RWPE2 (cell line): ENCODE results near the gene KLHDC7B.

Experiments used
- ATAC-seq: fragments of 200-7000 bp; cut with Tn5 transposase; 3 replicates; pipeline ENCODE4 v1.9.1; 2021; ENCODE audit warnings: low read depth
- DNase-seq: peaks from one replicate; pipeline ENCODE4 v3.0.0-alpha.2; 2020; ENCODE audit warnings: low spot score
- H3K27ac ChIP-seq: fragments of 450-650 bp; 2 replicates; pipeline ENCODE4 v1.5.1; 2017; ENCODE audit warnings: mild to moderate bottlenecking; ENCODE audit not compliant: poor library complexity, severe bottlenecking
- H3K27me3 ChIP-seq: fragments of 250-450 bp; sonication (Bioruptor Pico); 2 replicates; pipeline ENCODE4 v1.5.1; 2021; ENCODE audit warnings: mild to moderate bottlenecking, moderate library complexity; ENCODE audit not compliant: insufficient read depth, poor library complexity, severe bottlenecking
- H3K36me3 ChIP-seq: fragments of 250-450 bp; sonication (Bioruptor Pico); 2 replicates; pipeline ENCODE4 v1.5.1; 2020; ENCODE audit warnings: low read depth, mild to moderate bottlenecking, moderate library complexity
- H3K4me1 ChIP-seq: fragments of 250-450 bp; sonication (Bioruptor Pico); 2 replicates; pipeline ENCODE4 v1.5.1; 2021; ENCODE audit warnings: mild to moderate bottlenecking, moderate library complexity; ENCODE audit not compliant: insufficient read depth, poor library complexity, severe bottlenecking
- H3K4me3 ChIP-seq: fragments of 250-450 bp; sonication (Bioruptor Pico); 2 replicates; pipeline ENCODE4 v1.5.1; 2021; ENCODE audit warnings: mild to moderate bottlenecking, moderate library complexity; ENCODE audit not compliant: severe bottlenecking
- H3K9me3 ChIP-seq: fragments of 250-450 bp; sonication (Bioruptor Pico); 2 replicates; pipeline ENCODE4 v1.5.1; 2021; ENCODE audit warnings: mild to moderate bottlenecking, moderate library complexity; ENCODE audit not compliant: severe bottlenecking
- TF ChIP-seq, protein P1 (sequence below): fragments of 450-650 bp; IDR thresholded peaks from one replicate; pipeline ENCODE4 v1.5.1; 2017; ENCODE audit warnings: mild to moderate bottlenecking, moderate library complexity; ENCODE audit not compliant: poor library complexity, severe bottlenecking

Gene KLHDC7B

DNA sequence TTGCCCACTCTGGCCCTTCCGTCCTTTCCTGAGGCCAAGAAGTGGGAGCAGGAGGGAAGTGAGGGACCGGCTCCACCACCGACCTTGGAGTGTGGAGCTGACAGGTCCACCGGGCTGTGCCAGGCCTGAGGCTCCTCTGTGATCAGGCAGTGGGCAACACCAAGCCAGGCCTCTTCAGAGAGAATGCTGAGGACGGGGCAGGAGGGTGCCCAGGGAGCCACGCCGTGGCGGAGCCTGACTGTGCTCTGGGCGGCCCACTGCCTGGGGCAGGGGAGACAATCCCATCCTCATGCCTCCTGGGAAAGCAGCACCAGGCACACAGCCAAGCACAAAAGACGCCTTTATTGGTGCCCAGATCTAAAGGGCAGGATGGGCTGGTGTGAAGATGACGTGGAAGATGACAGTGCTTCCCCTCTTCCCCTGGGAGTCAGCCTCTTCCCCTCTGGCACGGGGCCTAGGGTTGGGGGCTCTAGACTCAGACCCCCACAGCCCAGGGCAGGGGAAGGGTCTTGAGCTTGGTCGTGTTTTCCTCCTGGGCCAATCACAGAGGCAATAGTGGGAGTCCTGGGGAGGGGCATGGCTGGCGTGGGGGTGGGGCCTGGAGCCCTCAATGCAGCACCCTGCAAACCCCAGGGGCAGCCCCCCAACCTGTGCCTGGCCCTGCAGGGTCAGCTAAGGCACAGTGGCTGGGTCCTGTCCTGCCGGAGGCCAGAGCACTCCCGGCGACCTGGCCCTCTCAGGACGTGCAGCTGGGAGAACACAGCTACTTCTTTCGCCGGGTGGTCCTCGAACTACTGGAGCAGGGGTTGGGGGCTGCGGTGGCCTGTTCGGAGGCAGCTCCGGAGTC lies 42.8 kb upstream of the KLHDC7B start:
- no peaks in the 10 kb centered on the region for H3K9me3 ChIP-seq
- DNase-seq = peak; percentile 63

GRCh38 chr22:50503475-50504145 lies 42.1 kb upstream of the KLHDC7B start:
- Histone ChIP-seq H3K27me3 (no peaks in the 10 kb centered on the region), H3K27ac (no peak overlapping the region), H3K36me3 (peaks cover 17% of the 10 kb centered on the region), H3K9me3 (no peaks in the 10 kb centered on the region), H3K4me1 (no peaks in the 10 kb centered on the region), H3K4me3 (no peak overlapping the region)
- ATAC-seq (no peak), DNase-seq (peak; percentile 61)
- TF ChIP-seq, protein P1, sequence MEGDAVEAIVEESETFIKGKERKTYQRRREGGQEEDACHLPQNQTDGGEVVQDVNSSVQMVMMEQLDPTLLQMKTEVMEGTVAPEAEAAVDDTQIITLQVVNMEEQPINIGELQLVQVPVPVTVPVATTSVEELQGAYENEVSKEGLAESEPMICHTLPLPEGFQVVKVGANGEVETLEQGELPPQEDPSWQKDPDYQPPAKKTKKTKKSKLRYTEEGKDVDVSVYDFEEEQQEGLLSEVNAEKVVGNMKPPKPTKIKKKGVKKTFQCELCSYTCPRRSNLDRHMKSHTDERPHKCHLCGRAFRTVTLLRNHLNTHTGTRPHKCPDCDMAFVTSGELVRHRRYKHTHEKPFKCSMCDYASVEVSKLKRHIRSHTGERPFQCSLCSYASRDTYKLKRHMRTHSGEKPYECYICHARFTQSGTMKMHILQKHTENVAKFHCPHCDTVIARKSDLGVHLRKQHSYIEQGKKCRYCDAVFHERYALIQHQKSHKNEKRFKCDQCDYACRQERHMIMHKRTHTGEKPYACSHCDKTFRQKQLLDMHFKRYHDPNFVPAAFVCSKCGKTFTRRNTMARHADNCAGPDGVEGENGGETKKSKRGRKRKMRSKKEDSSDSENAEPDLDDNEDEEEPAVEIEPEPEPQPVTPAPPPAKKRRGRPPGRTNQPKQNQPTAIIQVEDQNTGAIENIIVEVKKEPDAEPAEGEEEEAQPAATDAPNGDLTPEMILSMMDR = no peak

More for the DNA sequence above, 42.8 kb upstream of the KLHDC7B start:
- Histone ChIP-seq H3K36me3 (peaks cover 17% of the 10 kb centered on the region), H3K27me3 (no peaks in the 10 kb centered on the region), H3K4me1 (no peaks in the 10 kb centered on the region), H3K27ac (no peak overlapping the region), H3K4me3 (no peak overlapping the region)
- no peak for ATAC-seq
- TF ChIP-seq, protein P1 = no peak

DNA sequence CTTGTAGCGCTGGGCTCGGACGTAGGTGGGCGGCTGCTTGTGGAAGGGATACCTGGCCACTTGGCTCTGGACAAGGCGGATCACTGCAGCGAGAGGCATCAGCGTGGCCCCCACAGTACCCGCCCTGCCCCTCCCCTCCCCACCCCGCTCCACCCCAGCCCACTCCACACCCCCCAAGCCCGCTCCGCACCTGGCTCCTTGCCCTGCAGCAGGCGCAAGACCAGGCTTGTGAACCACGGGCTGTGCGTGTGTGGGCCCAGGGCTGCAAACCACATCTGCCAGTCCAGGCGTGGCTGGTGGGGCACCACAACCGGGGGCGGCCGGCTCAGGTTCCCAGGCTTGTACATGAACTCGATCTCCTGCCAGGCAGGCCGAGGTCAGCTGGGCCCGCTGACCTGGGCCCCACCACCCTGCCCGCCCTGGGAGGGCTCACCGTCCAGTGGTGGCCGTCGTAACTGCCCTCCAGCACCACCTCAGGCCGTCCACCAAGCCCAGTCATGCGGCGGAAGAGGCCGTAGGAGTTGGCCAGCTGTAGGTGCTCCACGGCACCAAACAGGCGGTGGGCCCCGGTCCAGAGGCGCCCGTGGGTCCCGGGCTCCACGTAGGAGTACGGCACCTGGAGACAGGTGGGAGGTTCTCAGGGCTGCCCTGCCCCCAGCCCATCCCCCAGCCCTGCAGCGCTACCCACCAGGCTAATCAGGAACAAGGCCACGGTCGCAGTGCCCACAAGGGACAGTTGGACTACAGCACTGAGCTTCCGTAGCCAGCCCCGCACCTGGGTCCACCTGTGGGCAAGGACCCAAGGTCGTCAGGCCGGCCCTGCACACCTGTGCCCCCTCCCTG lies 41.1 kb upstream of the KLHDC7B start:
- DNase-seq (peak; percentile 66), ATAC-seq (no peak)
- Histone ChIP-seq H3K27me3 (no peaks in the 10 kb centered on the region), H3K4me1 (peaks cover 7% of the 10 kb centered on the region), H3K36me3 (peaks cover 22% of the 10 kb centered on the region), H3K9me3 (no peaks in the 10 kb centered on the region), H3K27ac (no peak overlapping the region), H3K4me3 (no peak overlapping the region)
- TF ChIP-seq, protein P1 = no peak

DNA sequence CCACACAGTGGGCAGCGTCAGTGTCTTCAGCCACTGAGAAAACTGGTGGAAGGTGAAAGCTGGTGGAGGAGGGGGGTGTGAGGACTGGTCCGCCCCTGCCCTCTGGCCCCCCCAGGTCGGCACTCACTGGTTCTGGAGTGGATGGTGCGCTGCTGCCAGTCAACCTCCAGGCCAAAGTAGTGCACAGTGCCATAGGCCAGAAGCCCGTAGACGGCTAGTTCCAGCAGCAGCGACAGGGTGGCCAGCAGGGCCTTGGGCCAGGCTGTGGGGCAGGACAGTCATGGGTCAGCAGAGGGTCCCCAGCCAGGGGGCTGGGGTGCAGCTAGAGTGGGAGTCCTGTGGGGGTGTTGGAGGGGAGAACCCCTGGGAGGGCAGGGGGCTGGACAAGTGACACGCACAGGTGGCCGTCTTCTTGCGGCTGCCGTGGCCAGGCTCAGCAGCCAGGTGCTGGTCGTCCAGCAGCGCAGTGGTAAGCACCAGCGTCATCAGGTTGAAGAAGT lies 40.4 kb upstream of the KLHDC7B start:
- no peak overlapping the region for H3K27ac ChIP-seq
- no peaks in the 10 kb centered on the region for H3K9me3 ChIP-seq
- H3K27me3 ChIP-seq = no peaks in the 10 kb centered on the region
- H3K4me1 ChIP-seq = peaks cover 7% of the 10 kb centered on the region
- no peak for DNase-seq
- H3K4me3 ChIP-seq = no peak overlapping the region
- peaks cover 27% of the 10 kb centered on the region for H3K36me3 ChIP-seq
- TF ChIP-seq, protein P1 = no peak
- ATAC-seq = no peak
